NK-92 (cell line): ENCODE measurements around the gene PHPT1.

Source experiments
- DNase-seq: peaks from one replicate; lab custom pipeline; 2025; ENCODE audit not compliant: unreplicated experiment; lab: John Stamatoyannopoulos, UW

PHPT1 gene

GRCh38 chr9:136847826-136848392 lies 1.3 kb upstream of the PHPT1 start:
- no peak for DNase-seq

GRCh38 chr9:136848393-136849037 lies 694 bp upstream of the PHPT1 start:
- no peak for DNase-seq

GRCh38 chr9:136849960-136850865 lies 1.0 kb downstream of the PHPT1 start:
- no peak for DNase-seq

- no peak for DNase-seq
Observed at GRCh38 chr9:136850866-136851775, 1.9 kb downstream of the PHPT1 start.

GRCh38 chr9:136851941-136852663 lies 2.9 kb downstream of the PHPT1 start, which contains the start of gene MAMDC4:
Gene MAMDC4, plus strand, starts transcription at chr9:136852346. Its CDS starts 71 bp downstream, at chr9:136852417.
- DNase-seq: no peak

- no peak for DNase-seq
Observed at GRCh38 chr9:136852664-136853595, 3.7 kb downstream of the PHPT1 start.

- DNase-seq: no peak
Observed at GRCh38 chr9:136853596-136854112, 4.4 kb downstream of the PHPT1 start.

- DNase-seq: no peak
Observed at GRCh38 chr9:136854113-136854841, 5.1 kb downstream of the PHPT1 start.

- DNase-seq: no peak
Observed at GRCh38 chr9:136854842-136855460, 5.7 kb downstream of the PHPT1 start.

GRCh38 chr9:136855461-136856078 lies 6.4 kb downstream of the PHPT1 start:
- DNase-seq: no peak

GRCh38 chr9:136856079-136856476 lies 6.9 kb downstream of the PHPT1 start:
- no peak for DNase-seq

GRCh38 chr9:136856541-136857141 lies 7.4 kb downstream of the PHPT1 start:
- no peak for DNase-seq

GRCh38 chr9:136857166-136857565 lies 8.0 kb downstream of the PHPT1 start:
- DNase-seq: no peak

GRCh38 chr9:136857581-136858412 lies 8.6 kb downstream of the PHPT1 start:
- no peak for DNase-seq

GRCh38 chr9:136858452-136858843 lies 9.2 kb downstream of the PHPT1 start:
- no peak for DNase-seq
